Right atrium auricular region (tissue), 2 donors: ENCODE measurements around the gene CUBN. TPM values are rescaled to one million over a fixed set of nuclear protein-coding genes. Genes with fewer than 3 reads are reported as not detected.

Source experiments
- DNase-seq: peaks from one replicate; pipeline ENCODE4 v3.0.0-alpha.2; 2019; ENCODE audit warnings: low spot score
- H3K27ac ChIP-seq, 2 donors: fragments of 200-600 bp; sonication (generic); 1 replicate in 1 of 2; 2 replicates in 1 of 2; pipeline ENCODE4 v1.5.1; 2016 to 2019
- H3K27me3 ChIP-seq, 2 donors: fragments of 200-600 bp; sonication (generic); one replicate each; pipeline versions ENCODE4 v1.5.1 to v1.6.0; 2017 to 2019
- H3K36me3 ChIP-seq: fragments of 200-600 bp; sonication (generic); one replicate; pipeline ENCODE4 v1.5.1; 2016
- H3K4me1 ChIP-seq, 2 donors: fragments of 200-600 bp; sonication (generic); one replicate each; pipeline versions ENCODE4 v1.5.1 to v1.6.0; 2017 to 2019
- H3K4me3 ChIP-seq, 2 donors: fragments of 200-600 bp; sonication (generic); 1 replicate in 1 of 2; 2 replicates in 1 of 2; pipeline ENCODE4 v1.5.1; 2017 to 2019; ENCODE audit warnings: mild to moderate bottlenecking in 1 of 2, moderate library complexity in 1 of 2
- H3K9me3 ChIP-seq, 2 donors: fragments of 200-600 bp; sonication (generic); one replicate each; pipeline ENCODE4 v1.5.1; 2019
- CTCF ChIP-seq, 2 donors: fragments of 200-600 bp; sonication (generic); IDR thresholded peaks; one replicate each; pipeline ENCODE4 v1.5.1; 2019; ENCODE audit warnings: antibody characterized with exemption in 2 of 2
- total RNA-seq, 2 donors: library from RNA; depleted of rRNA; stranded (reverse); fragments of >200 nt; gene quantifications; one replicate each; pipeline ENCODE4 v1.1.0, GENCODE V29; 2016

Gene CUBN
- total RNA-seq, 2 donors from 2014 or later: 0.15 to 0.94 TPM

- H3K9me3 ChIP-seq: no peaks in the 10 kb centered on the region
- H3K4me3 ChIP-seq: no peak overlapping the region
- no peaks in the 10 kb centered on the region for H3K4me1 ChIP-seq
- TF ChIP-seq CTCF (IDR thresholded peaks at IDR 0.05): no peak
- H3K27me3 ChIP-seq: no peaks in the 10 kb centered on the region
- DNase-seq: no peak
- H3K36me3 ChIP-seq: no peaks in the 10 kb centered on the region
- H3K27ac ChIP-seq: no peak overlapping the region
Observed at GRCh38 chr10:17106991-17107390, 22.6 kb downstream of the CUBN start.

- DNase-seq: no peak
- Histone ChIP-seq H3K27me3 (no peaks in the 10 kb centered on the region), H3K9me3 (no peaks in the 10 kb centered on the region), H3K4me3 (no peak overlapping the region), H3K4me1 (no peaks in the 10 kb centered on the region), H3K36me3 (no peaks in the 10 kb centered on the region), H3K27ac (no peak overlapping the region)
- TF ChIP-seq CTCF (IDR thresholded peaks at IDR 0.05): no peak
Observed at GRCh38 chr10:17101910-17102266, 27.7 kb downstream of the CUBN start.

- no peak for DNase-seq
- Histone ChIP-seq H3K27ac (no peak overlapping the region), H3K4me3 (no peak overlapping the region), H3K27me3 (no peaks in the 10 kb centered on the region), H3K9me3 (no peaks in the 10 kb centered on the region), H3K4me1 (no peaks in the 10 kb centered on the region), H3K36me3 (no peaks in the 10 kb centered on the region)
- no peak for TF ChIP-seq CTCF (IDR thresholded peaks at IDR 0.05)
Observed at GRCh38 chr10:17101257-17101909, 28.2 kb downstream of the CUBN start.

- H3K27ac ChIP-seq: no peak overlapping the region
- no peaks in the 10 kb centered on the region for H3K4me1 ChIP-seq
- no peak for DNase-seq
Observed at GRCh38 chr10:17100586-17100985, 29.0 kb downstream of the CUBN start.

GRCh38 chr10:17098012-17098411 is 31.6 kb downstream of the CUBN start:
- no peak for DNase-seq
- H3K9me3 ChIP-seq: peaks cover 0 to 14% of the 10 kb centered on the region in 2 donors
- no peak for TF ChIP-seq CTCF (IDR thresholded peaks at IDR 0.05)
- no peak overlapping the region for H3K4me3 ChIP-seq
- no peaks in the 10 kb centered on the region for H3K27me3 ChIP-seq
- H3K4me1 ChIP-seq: no peaks in the 10 kb centered on the region
- no peak overlapping the region for H3K27ac ChIP-seq
- H3K36me3 ChIP-seq: no peaks in the 10 kb centered on the region

More at GRCh38 chr10:17100586-17100985, 29.0 kb downstream of the CUBN start:
- H3K9me3 ChIP-seq: no peaks in the 10 kb centered on the region
- H3K27me3 ChIP-seq: no peaks in the 10 kb centered on the region
- H3K4me3 ChIP-seq: no peak overlapping the region
- no peaks in the 10 kb centered on the region for H3K36me3 ChIP-seq
- no peak for TF ChIP-seq CTCF (IDR thresholded peaks at IDR 0.05)

- no peak for DNase-seq
- no peaks in the 10 kb centered on the region for H3K4me1 ChIP-seq
- H3K4me3 ChIP-seq: no peak overlapping the region
- H3K27me3 ChIP-seq: no peaks in the 10 kb centered on the region
- TF ChIP-seq CTCF (IDR thresholded peaks at IDR 0.05): no peak
- peaks cover 0 to 14% of the 10 kb centered on the region in 2 donors for H3K9me3 ChIP-seq
- H3K36me3 ChIP-seq: no peaks in the 10 kb centered on the region
- no peak overlapping the region for H3K27ac ChIP-seq
Observed at GRCh38 chr10:17094844-17095243, 34.8 kb downstream of the CUBN start.
